CD4-positive, CD25-positive, alpha-beta regulatory T cell (primary cell): Measurements from ENCODE around the gene SPRR2D. TPM values are rescaled to one million over a fixed set of nuclear protein-coding genes. Genes with fewer than 3 reads are reported as not detected.

Experiments used
- ATAC-seq, 2 donors: fragments of 150-1000 bp; cut with Tn5 transposase; one replicate each; pipeline ENCODE4 v1.10.0; 2021; ENCODE audit warnings: low read depth in 2 of 2, moderate number of reproducible peaks in 2 of 2, moderate library complexity in 1 of 2
- DNase-seq, 3 donors: peaks; one replicate each; pipeline versions ENCODE4 v3.0.0 to v3.0.0-alpha.2; 2012 to 2022; ENCODE audit warnings: mixed read lengths in 1 of 3
- H3K27ac ChIP-seq: one replicate; pipeline ENCODE4 v1.7.0; 2013; ENCODE audit warnings: mild to moderate bottlenecking, low read length; ENCODE audit not compliant: insufficient read depth, poor library complexity, severe bottlenecking
- H3K27me3 ChIP-seq: one replicate; pipeline ENCODE4 v1.7.0; 2013; ENCODE audit warnings: low read length; ENCODE audit not compliant: control insufficient read depth, insufficient read depth
- H3K36me3 ChIP-seq: one replicate; pipeline ENCODE4 v1.7.0; 2013; ENCODE audit warnings: mild to moderate bottlenecking, low read length, moderate library complexity; ENCODE audit not compliant: control insufficient read depth, insufficient read depth
- H3K4me1 ChIP-seq: 2 replicates; pipeline ENCODE4 v1.7.0; 2013; ENCODE audit warnings: mild to moderate bottlenecking, low read length; ENCODE audit not compliant: insufficient read depth, control insufficient read depth, poor library complexity, severe bottlenecking
- H3K4me3 ChIP-seq: one replicate; pipeline ENCODE4 v1.7.0; 2013; ENCODE audit warnings: low read depth, mild to moderate bottlenecking, low read length, moderate library complexity
- H3K9me3 ChIP-seq, 2 experiments: 1 replicate in 1 of 2; 2 replicates in 1 of 2; pipeline ENCODE4 v1.7.0; 2013; ENCODE audit warnings: low read length in 2 of 2, mild to moderate bottlenecking in 1 of 2, moderate library complexity in 1 of 2; ENCODE audit not compliant: control insufficient read depth in 2 of 2
- H3K27ac Mint-ChIP-seq, 3 donors: one replicate each; pipeline ENCODE4 v1.8.0; 2020 to 2022; ENCODE audit warnings: mild to moderate bottlenecking in 3 of 3, mixed read lengths in 3 of 3, moderate library complexity in 2 of 3
- H3K27me3 Mint-ChIP-seq: one replicate; pipeline ENCODE4 v1.8.0; 2022; ENCODE audit warnings: mild to moderate bottlenecking, mixed read lengths
- H3K36me3 Mint-ChIP-seq: one replicate; pipeline ENCODE4 v1.8.0; 2020; ENCODE audit warnings: mixed read lengths
- H3K4me1 Mint-ChIP-seq, 4 donors: one replicate each; pipeline ENCODE4 v1.8.0; 2020 to 2022; ENCODE audit warnings: mixed read lengths in 4 of 4, mild to moderate bottlenecking in 1 of 4
- H3K4me3 Mint-ChIP-seq, 4 donors: one replicate each; pipeline ENCODE4 v1.8.0; 2020 to 2022; ENCODE audit warnings: mild to moderate bottlenecking in 4 of 4, mixed read lengths in 4 of 4, moderate library complexity in 3 of 4
- H3K9me3 Mint-ChIP-seq, 7 donors: one replicate each; pipeline ENCODE4 v1.8.0; 2020 to 2022; ENCODE audit warnings: mixed read lengths in 7 of 7, mild to moderate bottlenecking in 3 of 7, moderate library complexity in 2 of 7
- polyA plus RNA-seq, 4 donors: library from polyadenylated mRNA; unstranded; fragments of 300-500 nt; fragmentation: Illumina TruSeq; gene quantifications; one replicate each; pipeline ENCODE4 v1.2.3, GENCODE V29; 2021
- total RNA-seq: library from RNA; stranded (reverse); gene quantifications from one replicate; pipeline ENCODE4 v1.2.3, GENCODE V29; 2022

SPRR2D gene
- total and polyA plus RNA-seq, 5 donors from 2014 or later: not detected

DNA sequence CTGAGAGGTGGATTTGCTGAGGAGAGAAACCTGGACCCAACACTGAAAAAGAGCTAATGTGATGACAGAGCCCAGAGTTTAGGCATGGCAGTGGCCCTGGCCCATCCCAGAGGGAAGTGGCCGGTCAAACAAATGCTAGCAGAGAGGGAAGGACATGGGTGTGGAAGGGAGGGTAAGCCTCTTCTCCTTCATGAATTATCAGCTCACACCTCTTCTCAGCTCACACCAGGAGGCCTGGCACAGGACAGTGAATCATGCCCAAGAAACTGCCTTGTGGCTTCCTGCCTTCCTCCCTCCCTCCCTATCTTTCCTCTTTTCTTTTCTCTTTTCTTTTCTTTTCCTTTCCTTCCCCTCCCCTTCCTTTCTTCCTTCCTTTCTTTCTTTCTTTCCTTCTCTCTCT, 40.6 kb downstream of the SPRR2D start:
- no peaks in the 10 kb centered on the region for H3K4me1 ChIP-seq
- H3K4me3 ChIP-seq: no peak overlapping the region
- H3K27me3 ChIP-seq: no peaks in the 10 kb centered on the region
- peaks cover 20% of the 10 kb centered on the region for H3K27me3 Mint-ChIP-seq
- peak overlapping the region in 1 of 4 donors; percentile 35 for H3K4me3 Mint-ChIP-seq
- H3K36me3 Mint-ChIP-seq: no peaks in the 10 kb centered on the region
- no peaks in the 10 kb centered on the region for H3K4me1 Mint-ChIP-seq
- H3K9me3 Mint-ChIP-seq: peaks cover 0 to 4% (median 0%) of the 10 kb centered on the region in 7 donors
- DNase-seq (no peak), ATAC-seq (no peak)
- H3K36me3 ChIP-seq: no peaks in the 10 kb centered on the region
- H3K9me3 ChIP-seq: no peaks in the 10 kb centered on the region
- H3K27ac ChIP-seq: no peak overlapping the region
- H3K27ac Mint-ChIP-seq: no peak overlapping the region

- Histone ChIP-seq H3K27me3 (no peaks in the 10 kb centered on the region), H3K36me3 (no peaks in the 10 kb centered on the region), H3K27ac (no peak overlapping the region), H3K9me3 (no peaks in the 10 kb centered on the region), H3K4me1 (no peaks in the 10 kb centered on the region), H3K4me3 (no peak overlapping the region)
- DNase-seq (no peak), ATAC-seq (no peak)
- Mint-ChIP-seq H3K36me3 (no peaks in the 10 kb centered on the region), H3K27ac (no peak overlapping the region), H3K9me3 (peaks cover 0 to 7% (median 0%) of the 10 kb centered on the region in 7 donors), H3K4me3 (no peak overlapping the region), H3K4me1 (no peaks in the 10 kb centered on the region), H3K27me3 (peaks cover 20% of the 10 kb centered on the region)
These were observed 41.1 kb downstream of the SPRR2D start for GRCh38 chr1:152999818-153000217.

GRCh38 chr1:152998476-152998875, 42.4 kb downstream of the SPRR2D start:
- ATAC-seq (no peak), DNase-seq (no peak)
- Histone ChIP-seq H3K36me3 (no peaks in the 10 kb centered on the region), H3K27ac (no peak overlapping the region), H3K27me3 (no peaks in the 10 kb centered on the region), H3K4me3 (no peak overlapping the region), H3K9me3 (no peaks in the 10 kb centered on the region), H3K4me1 (no peaks in the 10 kb centered on the region)
- no peaks in the 10 kb centered on the region for H3K36me3 Mint-ChIP-seq
- H3K27ac Mint-ChIP-seq: no peak overlapping the region
- no peaks in the 10 kb centered on the region for H3K4me1 Mint-ChIP-seq
- H3K27me3 Mint-ChIP-seq: peaks cover 16% of the 10 kb centered on the region
- no peak overlapping the region for H3K4me3 Mint-ChIP-seq
- peaks cover 0 to 7% (median 0%) of the 10 kb centered on the region in 7 donors for H3K9me3 Mint-ChIP-seq

DNA sequence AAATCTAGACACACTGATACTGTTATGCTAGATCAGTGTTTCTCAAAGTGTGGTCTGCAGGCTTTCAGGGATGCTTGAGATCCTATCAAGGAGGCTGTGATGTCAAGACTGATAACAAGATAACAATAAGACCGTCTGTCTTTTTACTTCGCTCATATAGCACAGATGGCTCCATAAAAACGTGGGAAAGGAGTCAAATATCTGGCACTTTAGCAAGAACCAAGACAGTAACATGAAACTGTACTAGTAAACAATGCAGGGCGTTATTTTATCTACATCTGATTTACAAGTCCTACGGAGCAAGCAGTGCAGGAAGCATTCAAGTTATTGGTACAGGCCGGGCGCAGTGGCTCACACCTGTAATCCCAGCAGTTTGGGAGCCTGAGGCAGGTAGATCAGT, 43.0 kb downstream of the SPRR2D start:
- H3K27me3 Mint-ChIP-seq: peaks cover 15% of the 10 kb centered on the region
- Histone ChIP-seq H3K4me1 (no peaks in the 10 kb centered on the region), H3K27me3 (no peaks in the 10 kb centered on the region), H3K27ac (no peak overlapping the region), H3K36me3 (no peaks in the 10 kb centered on the region), H3K9me3 (no peaks in the 10 kb centered on the region), H3K4me3 (no peak overlapping the region)
- no peak overlapping the region for H3K4me3 Mint-ChIP-seq
- peaks cover 0 to 7% (median 0%) of the 10 kb centered on the region in 7 donors for H3K9me3 Mint-ChIP-seq
- no peaks in the 10 kb centered on the region for H3K36me3 Mint-ChIP-seq
- ATAC-seq (no peak), DNase-seq (no peak)
- H3K4me1 Mint-ChIP-seq: no peaks in the 10 kb centered on the region
- no peak overlapping the region for H3K27ac Mint-ChIP-seq

- H3K9me3 Mint-ChIP-seq: peaks cover 0 to 7% (median 0%) of the 10 kb centered on the region in 7 donors
- Histone ChIP-seq H3K4me3 (no peak overlapping the region), H3K36me3 (no peaks in the 10 kb centered on the region), H3K9me3 (no peaks in the 10 kb centered on the region), H3K4me1 (no peaks in the 10 kb centered on the region), H3K27me3 (no peaks in the 10 kb centered on the region), H3K27ac (no peak overlapping the region)
- H3K36me3 Mint-ChIP-seq: no peaks in the 10 kb centered on the region
- no peak overlapping the region for H3K4me3 Mint-ChIP-seq
- no peak overlapping the region for H3K27ac Mint-ChIP-seq
- H3K27me3 Mint-ChIP-seq: peaks cover 19% of the 10 kb centered on the region
- no peaks in the 10 kb centered on the region for H3K4me1 Mint-ChIP-seq
- DNase-seq (no peak), ATAC-seq (no peak)
These were observed 44.1 kb downstream of the SPRR2D start for GRCh38 chr1:152996633-152997400.

DNA sequence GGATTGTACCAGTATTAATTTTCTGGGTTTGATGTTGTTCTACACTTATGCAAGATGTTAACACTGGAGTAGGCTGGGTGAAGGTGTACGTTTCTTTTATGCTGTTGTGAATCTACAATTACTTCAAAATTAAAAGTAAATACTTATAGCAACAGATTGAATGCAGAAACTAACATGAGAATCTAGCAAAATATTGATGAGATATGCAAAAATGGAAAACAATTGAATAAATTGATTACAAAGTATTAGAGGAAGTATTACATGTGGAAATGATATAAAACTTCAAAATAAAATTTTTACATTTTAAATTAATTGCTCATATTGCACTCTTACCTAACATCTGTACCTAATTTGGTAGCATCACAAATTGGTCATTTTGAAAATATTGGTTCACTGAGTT, 45.1 kb downstream of the SPRR2D start:
- ATAC-seq: no peak
- H3K36me3 Mint-ChIP-seq: no peaks in the 10 kb centered on the region

GRCh38 chr1:152993186-152993585, 47.7 kb downstream of the SPRR2D start:
- no peak for DNase-seq
- H3K36me3 Mint-ChIP-seq: no peaks in the 10 kb centered on the region
- H3K4me1 Mint-ChIP-seq: no peaks in the 10 kb centered on the region
- H3K27me3 Mint-ChIP-seq: peaks cover 16% of the 10 kb centered on the region
- Histone ChIP-seq H3K4me1 (no peaks in the 10 kb centered on the region), H3K36me3 (no peaks in the 10 kb centered on the region), H3K27me3 (peaks cover 5% of the 10 kb centered on the region), H3K9me3 (no peaks in the 10 kb centered on the region), H3K27ac (no peak overlapping the region), H3K4me3 (no peak overlapping the region)
- ATAC-seq: no peak
- peaks cover 0 to 7% (median 0%) of the 10 kb centered on the region in 7 donors for H3K9me3 Mint-ChIP-seq
- H3K27ac Mint-ChIP-seq: no peak overlapping the region
- H3K4me3 Mint-ChIP-seq: no peak overlapping the region

More for the DNA sequence above, 45.1 kb downstream of the SPRR2D start:
- no peak for DNase-seq
- H3K36me3 ChIP-seq: no peaks in the 10 kb centered on the region
- peaks cover 5% of the 10 kb centered on the region for H3K27me3 ChIP-seq
- Mint-ChIP-seq H3K4me3 (no peak overlapping the region), H3K9me3 (peaks cover 0 to 7% (median 0%) of the 10 kb centered on the region in 7 donors), H3K27ac (no peak overlapping the region), H3K27me3 (peaks cover 19% of the 10 kb centered on the region), H3K4me1 (no peaks in the 10 kb centered on the region)
- no peak overlapping the region for H3K4me3 ChIP-seq
- no peaks in the 10 kb centered on the region for H3K4me1 ChIP-seq
- H3K27ac ChIP-seq: no peak overlapping the region
- no peaks in the 10 kb centered on the region for H3K9me3 ChIP-seq
